Stimulated activated naive CD4-positive, alpha-beta T cell (primary cell): ENCODE data around the gene GRM6.

ENCODE experiments used
- DNase-seq, 6 experiments: peaks; one replicate each; lab custom pipeline; 2025; lab: John Stamatoyannopoulos, UW

The GRM6 gene

DNA sequence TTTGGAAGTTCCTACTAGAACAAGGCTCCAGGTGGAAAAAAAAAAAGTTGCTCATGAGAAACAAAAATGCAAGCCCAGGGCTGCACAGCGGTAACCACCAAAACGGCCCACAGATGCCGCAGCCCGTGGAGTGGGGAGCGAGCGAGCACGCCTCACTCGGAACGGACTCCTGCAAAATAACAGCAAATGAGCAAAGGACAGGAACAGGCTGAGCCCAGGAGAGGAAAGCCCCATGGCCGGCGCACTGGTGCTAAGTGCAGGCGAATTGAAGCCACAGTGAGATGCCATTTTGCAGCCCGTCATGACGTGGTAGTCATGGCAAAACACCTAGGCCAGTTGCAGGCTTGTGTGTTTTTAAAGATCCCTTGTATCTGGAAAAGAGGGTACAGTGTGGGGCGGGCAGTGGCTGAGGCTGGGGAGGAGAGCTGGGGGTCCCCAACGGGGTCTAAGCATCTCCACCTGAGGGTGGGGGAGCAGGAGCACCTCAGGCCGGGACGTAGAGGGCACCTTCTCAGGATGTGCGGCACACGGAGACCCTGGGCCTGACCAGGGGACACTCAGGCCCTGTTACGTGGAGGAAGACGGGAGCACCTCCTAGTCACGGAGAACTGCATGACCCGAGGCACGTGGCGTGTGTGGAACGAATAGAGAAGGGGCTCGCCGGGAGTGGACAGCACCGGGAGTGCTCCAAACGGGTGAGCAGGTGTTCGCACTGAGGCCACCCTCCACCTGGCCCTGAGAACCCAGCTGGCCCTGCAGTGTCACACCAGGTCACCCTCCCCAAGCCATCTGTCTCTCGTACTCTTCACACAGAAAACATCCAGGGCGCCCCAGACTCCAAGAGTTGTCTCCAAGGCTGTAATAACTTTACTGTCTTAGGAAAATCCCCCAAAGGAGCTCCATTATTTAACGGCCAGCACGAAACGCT lies 10.7 kb downstream of the GRM6 start:
- DNase-seq = no peak

DNA sequence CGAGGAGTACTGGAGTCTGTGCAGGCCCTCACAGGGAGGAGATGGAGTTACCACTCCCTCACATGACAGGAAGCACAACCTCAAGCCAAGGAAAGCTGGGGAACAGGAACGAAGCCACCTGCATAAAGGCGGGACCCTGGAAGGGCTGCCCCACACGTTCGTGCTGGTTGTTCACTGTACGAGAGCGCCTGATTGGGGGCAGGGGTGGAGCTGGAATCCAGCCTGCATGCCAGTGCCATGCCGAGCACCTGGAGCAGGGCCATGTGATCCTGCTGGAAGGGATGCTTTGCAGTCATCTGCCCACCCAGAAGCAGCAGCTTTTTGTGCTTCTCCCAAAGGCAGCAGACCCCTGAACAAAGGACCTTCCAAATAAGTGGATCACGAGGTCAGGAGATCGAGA lies 11.4 kb downstream of the GRM6 start:
- no peak for DNase-seq

DNA sequence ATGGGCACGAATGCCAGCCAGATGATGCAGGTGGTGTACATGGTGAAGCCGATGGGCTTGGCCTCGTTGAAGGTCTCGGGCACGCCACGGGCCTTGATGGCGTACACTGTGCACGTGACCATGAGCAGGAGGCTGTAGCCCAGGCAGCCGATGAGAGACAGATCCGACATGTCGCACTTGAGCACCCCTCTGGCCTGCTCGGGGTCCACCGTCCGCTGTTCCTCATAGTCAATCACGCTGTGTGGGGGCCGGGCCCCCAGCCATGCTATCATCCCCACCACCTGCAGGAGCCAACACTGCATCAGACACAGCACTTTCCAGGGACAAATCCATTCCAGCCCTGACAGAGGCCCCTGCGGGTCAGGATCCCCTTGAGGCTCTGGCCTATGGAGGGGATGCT lies 12.2 kb downstream of the GRM6 start:
- DNase-seq = no peak

DNA sequence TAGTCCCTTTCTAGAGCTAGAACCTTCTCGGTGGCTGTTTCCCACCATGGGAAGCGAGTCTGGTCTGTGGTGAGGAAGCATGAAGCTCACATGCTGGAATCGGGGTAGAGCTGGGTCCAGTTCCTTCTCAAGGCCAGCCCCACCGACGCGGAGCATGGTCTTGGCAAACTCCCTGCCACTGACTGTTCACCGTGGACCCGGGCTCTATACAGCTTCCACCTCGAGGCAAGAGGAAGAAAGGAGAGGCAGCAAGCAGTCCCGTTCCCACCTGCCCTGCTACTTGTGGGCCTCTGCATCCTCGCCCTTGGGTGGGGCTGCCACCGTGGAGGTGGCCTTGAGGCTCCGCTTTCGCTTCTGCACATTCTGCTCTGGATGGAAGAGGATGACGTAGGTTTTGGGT lies 13.7 kb downstream of the GRM6 start:
- DNase-seq = no peak

DNA sequence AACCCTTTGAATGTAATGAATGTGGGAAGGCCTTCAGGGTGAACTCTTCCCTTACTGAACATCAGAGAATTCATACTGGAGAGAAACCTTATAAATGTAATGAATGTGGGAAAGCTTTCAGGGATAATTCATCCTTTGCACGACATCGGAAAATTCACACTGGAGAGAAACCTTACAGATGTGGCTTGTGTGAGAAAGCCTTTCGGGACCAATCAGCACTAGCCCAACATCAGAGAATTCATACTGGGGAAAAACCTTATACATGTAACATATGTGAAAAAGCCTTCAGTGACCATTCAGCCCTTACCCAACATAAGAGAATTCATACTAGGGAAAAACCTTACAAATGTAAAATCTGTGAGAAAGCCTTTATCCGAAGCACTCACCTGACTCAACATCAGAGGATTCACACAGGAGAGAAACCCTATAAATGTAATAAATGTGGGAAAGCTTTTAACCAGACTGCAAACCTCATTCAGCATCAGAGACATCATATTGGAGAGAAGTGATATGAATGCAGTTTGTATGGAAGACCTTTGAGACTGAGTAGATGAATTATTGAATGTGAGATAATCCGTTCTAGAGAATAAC lies 29.6 kb downstream of the GRM6 start:
- no peak for DNase-seq

DNA sequence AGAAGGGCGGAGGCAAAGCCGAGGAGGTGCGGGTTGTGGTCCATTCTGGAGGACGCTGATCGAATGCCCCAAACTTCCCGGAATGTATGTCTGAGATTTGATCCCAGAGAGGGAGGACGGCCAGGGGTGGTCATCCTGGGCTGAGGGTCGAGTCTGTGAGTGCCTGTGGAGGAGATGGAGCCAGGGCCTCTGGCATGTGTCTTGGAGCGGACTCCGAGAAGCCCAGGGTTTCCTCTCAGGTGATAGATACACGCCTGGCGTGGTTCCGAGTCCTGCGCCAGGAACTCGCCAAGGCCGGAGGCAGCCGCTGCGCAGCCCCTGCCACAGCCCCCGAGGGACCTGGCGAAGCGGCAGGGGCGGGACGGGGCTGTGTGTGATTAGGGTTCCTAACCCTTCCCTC lies 53.8 kb downstream of the GRM6 start:
- DNase-seq = no peak

DNA sequence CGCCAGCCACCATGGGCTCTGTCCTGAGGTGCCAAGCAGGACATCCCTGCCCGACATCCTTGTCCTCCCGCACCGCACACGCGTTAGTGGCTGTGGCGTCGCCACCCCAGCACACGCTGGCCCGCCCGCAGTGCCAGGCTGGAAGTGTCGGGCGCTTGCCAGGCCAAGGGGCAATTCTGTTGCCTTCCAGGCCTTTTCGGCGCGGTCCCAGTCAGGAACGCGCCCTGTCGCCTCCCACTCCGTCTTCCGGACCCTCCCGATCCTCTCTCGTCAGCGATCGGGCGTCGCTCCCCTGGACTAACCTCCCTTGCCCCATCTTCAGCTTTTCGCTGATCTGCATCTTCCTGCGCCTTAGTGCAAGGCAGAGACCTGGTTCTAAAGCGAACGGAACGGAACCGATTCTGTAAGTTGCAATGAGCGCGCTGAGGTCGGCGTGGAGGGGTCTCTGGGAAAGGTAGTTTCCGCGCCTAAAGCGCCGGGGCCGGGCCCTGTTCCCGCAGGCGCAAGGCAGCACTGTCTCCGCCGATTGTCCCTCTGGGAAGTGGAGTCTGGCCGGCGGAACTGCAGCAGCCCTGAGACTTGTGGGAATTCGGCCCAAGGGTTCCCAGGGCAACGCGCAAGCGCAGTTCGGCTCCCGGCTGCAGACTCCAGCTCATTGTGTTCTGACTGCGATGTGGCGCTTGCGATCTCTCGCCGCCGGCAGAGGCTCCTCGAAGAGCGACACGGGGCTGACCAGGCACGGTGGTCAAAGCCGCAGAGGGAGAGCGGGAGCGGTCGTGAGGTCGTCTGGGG lies 54.4 kb downstream of the GRM6 start, which contains the start of gene ZNF454:
ZNF454 (plus strand) TSS at position 630 of the 792 bp plus-strand sequence. CDS start 1,594 bp downstream, outside the sequence.
- DNase-seq = no peak

DNA sequence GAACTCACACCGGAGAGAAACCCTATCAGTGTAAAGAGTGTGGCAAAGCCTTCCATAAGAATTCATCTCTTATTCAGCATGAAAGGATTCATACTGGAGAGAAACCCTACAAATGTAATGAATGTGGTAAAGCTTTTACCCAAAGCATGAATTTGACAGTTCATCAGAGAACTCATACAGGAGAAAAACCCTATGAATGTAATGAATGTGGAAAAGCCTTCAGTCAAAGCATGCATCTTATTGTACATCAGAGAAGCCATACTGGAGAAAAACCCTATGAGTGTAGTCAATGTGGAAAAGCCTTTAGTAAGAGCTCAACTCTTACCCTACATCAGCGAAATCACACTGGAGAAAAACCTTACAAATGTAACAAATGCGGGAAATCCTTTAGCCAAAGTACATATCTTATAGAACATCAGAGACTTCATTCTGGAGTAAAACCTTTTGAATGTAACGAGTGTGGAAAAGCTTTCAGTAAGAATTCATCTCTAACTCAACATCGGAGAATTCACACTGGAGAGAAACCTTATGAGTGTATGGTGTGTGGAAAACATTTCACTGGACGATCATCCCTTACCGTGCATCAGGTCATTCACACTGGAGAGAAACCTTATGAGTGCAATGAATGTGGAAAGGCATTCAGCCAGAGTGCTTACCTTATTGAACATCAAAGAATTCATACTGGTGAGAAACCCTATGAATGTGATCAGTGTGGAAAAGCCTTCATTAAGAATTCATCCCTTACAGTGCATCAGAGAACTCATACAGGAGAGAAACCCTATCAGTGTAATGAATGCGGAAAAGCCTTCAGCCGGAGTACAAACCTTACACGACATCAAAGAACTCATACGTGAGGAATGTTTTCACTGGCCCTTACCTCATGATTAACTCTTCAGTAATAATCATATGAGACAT lies 63.0 kb downstream of the GRM6 start:
- no peak for DNase-seq
